ENCODE data around the gene LHFPL2.

Gene LHFPL2

DNA sequence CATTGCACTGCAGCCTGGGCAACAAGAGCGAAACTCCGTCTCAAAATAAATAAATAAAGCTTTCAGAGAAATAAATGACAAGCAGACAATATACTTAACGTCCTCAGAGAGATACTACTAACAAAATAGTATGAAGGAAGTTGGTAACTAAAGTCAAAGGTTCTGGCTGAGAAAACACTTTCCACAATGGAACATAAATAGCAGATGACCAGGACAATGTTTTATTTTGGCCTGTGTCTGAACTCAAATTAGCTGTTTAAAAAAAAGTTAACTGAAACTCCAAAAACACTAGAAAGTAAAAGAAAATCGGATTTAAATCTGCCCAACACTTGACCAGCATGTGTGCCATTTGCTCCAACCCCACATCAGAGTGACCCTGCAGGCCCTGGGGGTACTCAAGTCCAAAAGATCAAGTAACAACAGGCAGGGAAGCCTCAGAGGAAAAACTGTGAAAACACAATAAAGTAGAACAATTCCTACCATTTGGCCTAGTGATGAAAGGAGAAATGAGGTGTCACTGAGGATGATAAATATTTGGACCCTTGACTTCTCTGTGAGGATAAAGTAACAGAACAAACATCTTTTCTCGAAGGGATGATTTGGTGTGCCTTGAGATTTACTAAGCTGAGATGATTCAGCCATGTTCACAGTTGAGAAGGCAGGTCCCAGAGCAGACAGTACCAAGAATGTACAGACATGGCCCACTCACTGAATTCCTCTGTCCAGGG, 47.7 kb downstream of the LHFPL2 start:
- FAIRE-seq (no peak), DNase-seq (ENCODE audit: insufficient read length, low spot score) (no peak)

DNA sequence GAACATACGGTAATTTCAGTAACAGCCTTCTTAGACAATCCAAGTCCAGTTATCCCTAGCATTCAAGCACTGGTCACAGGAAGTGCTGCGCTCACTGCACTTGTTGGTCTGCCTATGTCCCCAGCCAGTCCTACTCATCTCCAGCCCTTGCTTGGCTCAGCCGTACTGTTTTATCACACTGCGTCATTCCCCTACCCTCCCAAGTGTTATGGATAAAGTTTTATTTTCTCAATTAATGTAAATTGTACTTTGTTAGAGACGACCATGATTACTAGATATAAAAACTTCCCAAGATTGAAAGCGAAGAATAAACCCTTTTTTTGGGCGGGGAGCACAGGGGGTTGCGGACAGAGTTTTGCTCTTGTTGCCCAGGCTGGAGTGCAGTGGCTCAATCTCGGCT, 49.6 kb downstream of the LHFPL2 start:
- no peak for FAIRE-seq
- DNase-seq (ENCODE audit: insufficient read length, low spot score): no peak

GRCh38 chr5:78597974-78598371, 50.6 kb downstream of the LHFPL2 start:
- DNase-seq (ENCODE audit: insufficient read length, low spot score): no peak
- no peak for FAIRE-seq

DNA sequence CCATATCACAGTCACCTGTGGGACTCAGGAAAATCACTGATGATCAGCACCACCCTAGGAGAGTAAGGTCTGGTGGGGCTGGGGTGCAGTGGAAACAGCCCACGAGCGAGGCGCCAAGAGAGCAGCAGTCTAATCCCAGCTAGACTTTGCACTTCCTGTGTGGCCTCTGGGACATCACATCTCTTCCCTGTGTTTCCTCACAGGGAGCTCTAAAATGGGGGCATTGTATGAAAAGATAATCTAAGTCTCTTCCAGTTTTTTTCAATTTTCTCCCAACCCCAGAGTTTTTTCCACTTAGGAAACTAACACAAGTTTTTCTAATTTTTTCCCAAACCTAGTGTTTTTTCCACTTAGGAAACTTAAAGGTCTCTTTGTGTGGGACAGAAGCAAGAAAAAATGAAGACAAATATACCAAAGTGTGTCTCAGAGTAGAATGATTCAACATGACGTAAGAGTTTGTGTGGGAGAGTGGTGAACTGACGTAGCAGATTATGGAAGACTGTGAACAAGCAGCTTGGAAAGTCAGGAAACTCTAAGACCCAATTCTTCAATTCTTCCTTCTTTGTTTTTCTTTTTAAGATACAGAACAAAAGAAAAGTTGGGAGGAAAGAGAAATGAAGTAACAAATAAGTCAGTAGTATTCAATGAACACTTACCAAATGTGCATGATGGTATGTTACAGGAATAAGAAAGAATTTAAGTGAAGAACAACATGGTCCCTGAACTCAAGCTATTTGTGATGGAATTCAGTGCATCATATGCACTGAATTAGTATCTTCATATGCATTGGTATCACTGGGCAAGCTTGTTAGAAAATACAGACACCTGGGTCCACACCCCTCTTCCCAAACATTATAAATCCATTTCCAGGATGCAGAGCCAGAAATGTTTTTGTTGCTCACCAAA, 51.3 kb downstream of the LHFPL2 start:
- DNase-seq (ENCODE audit: insufficient read length, low spot score) (no peak), FAIRE-seq (no peak)

- FAIRE-seq (no peak), DNase-seq (ENCODE audit: insufficient read length, low spot score) (no peak)
Observed at GRCh38 chr5:78595458-78595921, 53.1 kb downstream of the LHFPL2 start.

- DNase-seq (ENCODE audit: insufficient read length, low spot score): no peak
- peak; percentile 62 for FAIRE-seq
Observed at GRCh38 chr5:78594610-78595457, 53.7 kb downstream of the LHFPL2 start.

DNA sequence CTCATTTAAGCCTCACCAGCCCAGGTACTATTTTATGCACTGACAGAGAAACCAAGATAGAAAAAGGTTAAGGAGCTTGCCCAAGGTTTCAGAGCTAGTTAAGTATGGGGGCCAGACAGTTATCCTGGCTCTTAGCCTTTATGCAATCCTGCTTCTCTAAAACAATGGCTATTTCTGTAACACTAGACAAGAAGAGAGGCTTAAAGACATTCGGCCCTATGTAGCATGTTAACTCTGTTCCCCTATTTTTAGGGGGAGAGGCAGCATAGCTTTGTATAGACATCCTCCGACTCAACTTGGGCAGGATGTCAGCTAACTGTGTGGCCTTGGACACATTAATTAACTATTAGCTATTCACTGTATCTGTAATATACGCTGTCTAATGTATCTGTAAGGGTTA, 54.6 kb downstream of the LHFPL2 start:
- no peak for FAIRE-seq
- no peak for DNase-seq (ENCODE audit: insufficient read length, low spot score)

DNA sequence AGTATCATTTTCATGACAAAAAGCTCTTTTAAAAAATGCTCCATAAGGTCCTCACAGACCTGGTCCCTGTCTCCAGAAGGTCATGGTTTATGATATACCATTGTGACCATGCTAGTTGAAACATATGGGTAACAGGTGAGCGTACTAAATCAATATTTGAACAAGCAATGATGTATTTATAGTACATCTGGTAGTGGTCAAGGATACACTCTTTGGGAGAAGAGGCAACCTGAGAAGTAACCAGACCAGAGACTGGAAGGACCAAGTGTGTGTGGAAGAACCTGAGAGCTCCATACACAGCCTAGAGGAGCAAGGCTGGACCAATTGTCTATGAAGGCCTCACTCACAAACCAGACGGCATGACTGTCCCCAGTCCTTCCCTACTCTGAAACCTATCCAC, 55.1 kb downstream of the LHFPL2 start:
- DNase-seq (ENCODE audit: insufficient read length, low spot score) (no peak), FAIRE-seq (no peak)

DNA sequence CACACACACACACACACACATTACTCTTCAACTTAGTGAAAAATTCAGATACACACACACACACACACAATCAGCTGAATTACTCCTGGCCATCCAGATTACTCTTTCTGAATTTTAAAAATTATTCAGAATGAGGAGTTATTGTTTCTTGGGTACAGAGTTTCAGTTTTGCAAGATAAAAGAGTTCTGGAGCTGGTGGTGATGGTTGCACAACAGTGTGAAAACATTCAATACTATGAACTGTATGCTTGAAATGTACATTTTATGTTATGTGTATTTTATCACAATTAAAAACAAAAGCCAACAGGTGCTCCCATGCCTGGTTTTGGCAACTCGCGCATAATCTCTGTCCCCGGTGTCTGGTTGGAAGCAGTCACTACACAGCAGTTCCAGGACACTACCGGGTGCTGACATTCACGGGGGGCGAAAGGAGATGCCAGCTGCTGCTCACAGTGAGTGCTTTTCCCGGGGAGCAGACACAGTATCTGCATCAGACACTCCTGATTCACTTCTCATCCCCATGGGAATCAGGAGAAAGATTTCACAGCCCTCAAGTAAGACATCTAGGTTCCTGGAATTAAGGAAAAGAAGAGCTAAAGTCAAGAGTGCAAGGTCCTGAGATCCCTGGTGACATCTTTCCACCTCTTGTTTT, 55.7 kb downstream of the LHFPL2 start:
- DNase-seq (ENCODE audit: insufficient read length, low spot score): no peak

GRCh38 chr5:78591972-78592700, 56.4 kb downstream of the LHFPL2 start:
- FAIRE-seq (peak; percentile 77), DNase-seq (ENCODE audit: insufficient read length, low spot score) (peak; percentile 58)

More for the DNA sequence above, 55.7 kb downstream of the LHFPL2 start:
- FAIRE-seq: no peak

- FAIRE-seq (peak; percentile 49), DNase-seq (ENCODE audit: insufficient read length, low spot score) (no peak)
Observed at GRCh38 chr5:78591138-78591612, 57.4 kb downstream of the LHFPL2 start.

DNA sequence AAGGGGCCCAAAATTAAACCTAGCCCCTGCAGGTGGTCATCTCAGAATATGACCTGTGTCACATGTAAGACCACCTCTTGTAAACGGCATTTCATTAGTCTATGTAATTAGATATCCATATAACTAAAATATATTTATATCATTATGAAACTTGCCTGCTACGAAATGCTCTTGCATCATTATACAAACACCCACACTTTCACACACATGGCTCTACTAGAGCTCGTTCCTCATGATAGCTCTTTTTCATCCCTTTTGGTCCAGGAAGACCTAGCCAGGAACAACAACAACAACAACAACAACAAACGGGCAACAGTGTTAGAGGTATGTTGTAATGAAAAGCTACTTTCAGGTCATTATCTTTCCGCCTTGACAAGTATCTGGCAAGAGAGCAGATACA, 58.6 kb downstream of the LHFPL2 start:
- no peak for FAIRE-seq

DNA sequence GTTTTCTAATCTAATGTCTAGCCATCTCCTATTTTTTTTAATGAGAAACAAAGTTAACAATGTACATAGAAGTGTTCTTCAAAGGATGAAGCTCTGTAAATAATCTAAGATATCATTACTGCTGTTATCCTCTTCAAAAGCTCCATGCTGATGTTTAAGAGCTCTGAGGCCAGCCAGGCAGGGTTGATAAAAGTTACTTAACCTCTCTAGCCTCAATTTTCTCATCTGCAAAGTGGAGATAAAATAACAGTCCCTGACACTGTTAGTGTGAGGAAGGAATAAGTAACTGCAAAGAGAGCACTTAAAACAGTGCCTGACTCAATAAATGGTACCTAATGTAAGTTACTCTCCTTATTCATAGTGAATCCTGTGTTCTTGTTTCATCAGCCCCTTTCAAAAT, 60.1 kb downstream of the LHFPL2 start:
- no peak for DNase-seq (ENCODE audit: insufficient read length, low spot score)
- FAIRE-seq: no peak

More for the DNA sequence above, 58.6 kb downstream of the LHFPL2 start:
- no peak for DNase-seq (ENCODE audit: insufficient read length, low spot score)

DNA sequence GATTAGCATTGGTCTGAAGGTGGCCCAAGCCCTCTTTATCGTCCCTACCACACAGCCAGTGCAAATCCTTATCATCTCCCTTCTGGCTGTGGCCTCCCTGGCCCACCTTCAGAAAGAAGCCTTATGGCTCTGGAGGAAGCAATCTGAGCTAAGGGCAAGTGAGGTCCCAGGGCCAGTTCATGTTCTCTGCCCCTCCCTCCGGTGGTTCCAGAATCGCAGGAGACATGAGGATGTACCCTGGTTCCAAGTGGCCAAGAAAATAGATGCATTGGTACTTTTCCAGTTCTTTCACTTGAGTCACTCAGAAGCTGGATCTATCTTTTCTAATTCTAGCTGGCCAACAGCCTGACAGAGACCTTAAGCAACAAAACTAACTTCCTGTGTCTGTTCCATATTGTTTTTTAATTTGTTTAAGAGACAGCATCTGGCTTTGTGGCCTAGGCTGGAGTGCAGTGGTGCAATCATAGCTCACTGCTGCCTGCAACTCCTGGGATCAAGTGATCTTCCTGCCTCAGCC, 60.7 kb downstream of the LHFPL2 start:
- FAIRE-seq (no peak), DNase-seq (ENCODE audit: insufficient read length, low spot score) (no peak)

GRCh38 chr5:78587081-78587774, 61.3 kb downstream of the LHFPL2 start:
- no peak for FAIRE-seq
- DNase-seq (ENCODE audit: insufficient read length, low spot score): no peak

GRCh38 chr5:78586251-78586650, 62.3 kb downstream of the LHFPL2 start:
- no peak for FAIRE-seq
- DNase-seq (ENCODE audit: insufficient read length, low spot score): no peak

DNA sequence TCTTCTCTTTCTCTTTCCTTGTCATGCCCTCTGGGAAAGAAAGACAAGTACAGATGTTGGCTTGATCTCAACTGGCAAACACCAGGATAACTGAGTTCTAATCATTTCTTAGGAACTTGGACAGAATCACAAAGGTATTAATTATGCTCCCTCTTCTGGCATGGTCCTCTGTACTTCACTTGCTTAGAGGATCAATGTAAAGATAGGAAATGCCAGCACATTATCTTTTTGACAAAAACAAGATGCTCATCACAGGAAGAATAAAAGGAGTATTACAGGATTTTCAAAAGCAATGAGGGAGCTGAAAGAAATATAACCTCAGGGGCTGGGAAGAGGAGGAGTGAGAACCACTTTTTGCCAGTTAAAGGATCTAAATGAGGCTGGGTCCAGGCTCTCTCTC, 70.6 kb downstream of the LHFPL2 start:
- DNase-seq (ENCODE audit: insufficient read length, low spot score) (no peak), FAIRE-seq (no peak)

DNA sequence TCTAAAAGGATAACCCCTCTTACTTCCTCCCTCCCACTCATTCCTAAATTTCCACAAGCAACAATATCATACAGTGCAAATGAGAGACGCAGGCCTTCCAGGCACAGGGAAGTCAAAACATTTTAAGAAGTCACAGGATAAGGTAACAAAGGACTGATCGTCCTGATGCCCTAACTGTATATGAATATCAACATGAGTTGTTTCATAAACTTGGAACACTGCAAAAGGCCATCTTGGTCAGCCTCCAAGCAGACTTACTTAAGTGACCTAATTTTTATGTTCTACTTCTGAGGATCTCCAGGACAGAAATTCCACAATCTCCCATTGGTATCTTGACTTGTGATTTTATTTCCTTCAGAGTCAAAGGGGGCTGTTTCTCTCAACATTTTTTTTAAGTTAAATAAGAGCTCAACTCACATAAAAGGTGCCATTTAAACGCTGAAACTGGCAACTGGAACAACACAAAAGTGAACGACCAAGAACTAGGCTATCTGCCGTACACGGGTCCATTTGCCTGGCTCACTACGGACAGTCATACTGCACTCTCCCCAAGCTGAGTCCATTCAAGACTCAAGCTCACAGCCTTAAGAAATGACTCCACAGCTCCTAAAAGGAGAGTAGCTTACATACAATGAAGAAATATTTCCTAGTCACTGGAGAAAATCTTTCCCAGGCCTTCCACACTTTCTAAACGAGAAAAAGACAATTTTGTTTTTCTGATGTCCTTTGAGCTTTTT, 71.3 kb downstream of the LHFPL2 start:
- DNase-seq (ENCODE audit: insufficient read length, low spot score) (no peak), FAIRE-seq (no peak)
